Activated effector memory CD4-positive, alpha-beta T cell treated with anti-CD3 and anti-CD28 coated beads, Interleukin-2, amount 50 U/mL, for 16 hours (primary cell): Measurements from ENCODE around the gene CAMK2N1.
"Not testable (repeated sequence)": the region's sequence is repeated elsewhere in the genome, so short reads cannot be mapped to it uniquely, and the experiment has no call there.

Source experiments
- DNase-seq: peaks from one replicate; pipeline ENCODE4 v3.0.0-alpha.2; 2020

CAMK2N1 gene

GRCh38 chr1:20485527-20486456 is at the start of gene CAMK2N1:
Gene CAMK2N1 (minus strand): TSS chr1:20486210. CDS start chr1:20485379, 831 bp downstream.
- DNase-seq, result peak; percentile 86

- no peak for DNase-seq
Measured at GRCh38 chr1:20534659-20535417, 48.8 kb upstream of the CAMK2N1 start.

DNA sequence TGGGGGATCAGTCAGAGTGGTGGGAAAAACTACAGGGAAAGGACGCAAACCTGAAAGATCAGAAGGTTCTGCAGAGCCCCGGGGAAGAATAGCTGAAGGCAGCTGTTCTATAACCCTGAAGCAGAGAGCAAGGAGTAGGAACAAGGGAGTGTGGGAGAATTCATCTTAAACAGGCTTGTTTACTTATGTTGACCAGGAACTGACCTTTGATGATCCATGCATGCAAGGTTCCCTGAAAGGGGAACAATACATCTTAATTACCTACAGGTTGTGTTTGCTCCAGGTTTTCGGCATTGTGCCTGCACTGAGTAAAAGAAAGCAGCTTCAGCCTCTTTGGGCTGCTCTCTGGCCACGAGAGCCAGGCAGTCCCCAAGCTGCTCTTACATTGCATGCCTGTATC is 47.6 kb upstream of the CAMK2N1 start:
- no peak for DNase-seq

DNA sequence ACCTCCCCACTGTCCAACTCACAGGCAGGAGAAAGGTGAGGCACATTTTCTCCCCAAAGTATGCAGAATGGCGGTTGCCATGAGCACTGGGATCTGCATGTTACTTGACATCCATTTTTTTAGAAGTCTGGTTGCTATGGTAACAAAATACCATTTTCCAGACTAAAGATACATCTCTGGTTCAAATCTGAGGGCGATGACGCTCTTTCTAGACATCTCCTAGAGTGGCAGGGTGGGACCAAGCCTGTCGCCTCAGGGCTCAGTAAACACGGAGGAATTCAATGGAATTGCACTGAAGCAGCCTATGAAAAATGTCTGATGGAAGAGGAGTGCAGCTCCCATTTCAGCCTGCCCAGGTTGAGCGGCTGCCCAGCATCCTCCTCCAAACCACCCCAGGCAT is 44.9 kb upstream of the CAMK2N1 start:
- no peak for DNase-seq

DNA sequence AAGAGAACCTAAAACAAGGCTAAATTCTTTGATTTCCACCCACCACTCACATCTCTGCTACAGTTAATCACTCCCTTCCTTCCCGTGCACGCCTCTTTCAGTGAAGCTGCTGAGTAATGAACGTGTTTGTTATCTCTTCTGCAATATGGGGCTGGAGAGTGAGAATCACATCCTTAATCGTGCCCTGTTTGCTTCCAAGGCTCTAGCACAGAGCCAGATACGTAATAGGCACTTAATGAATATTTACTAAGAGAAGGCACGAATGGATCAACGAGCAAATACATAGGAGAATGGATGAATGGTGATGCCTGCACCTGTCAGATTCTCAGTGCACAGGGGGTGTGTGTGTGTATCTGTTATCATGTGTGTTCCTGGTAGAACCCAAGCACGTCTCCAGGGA is 44.3 kb upstream of the CAMK2N1 start:
- no peak for DNase-seq

DNA sequence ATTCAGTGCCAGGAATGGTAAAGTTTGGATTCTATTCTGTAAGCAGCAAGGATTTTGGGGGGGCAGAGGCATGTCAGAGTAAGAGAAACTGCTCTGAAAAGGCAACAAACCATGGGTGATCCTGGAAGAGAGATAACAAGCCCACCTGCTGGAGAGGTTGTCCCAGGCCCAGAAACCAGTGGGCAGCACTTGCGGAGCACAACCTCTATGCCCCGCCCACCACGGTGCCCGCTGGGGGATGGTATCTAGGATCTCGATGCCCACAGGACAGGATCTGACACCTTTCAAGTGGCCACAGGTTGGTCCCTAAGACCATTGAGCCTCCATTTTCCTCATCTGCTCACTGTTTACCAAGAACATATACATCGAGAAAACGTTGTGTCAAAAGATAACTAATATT is 42.2 kb upstream of the CAMK2N1 start:
- no peak for DNase-seq

- no peak for DNase-seq
Measured at GRCh38 chr1:20526267-20526666, 40.3 kb upstream of the CAMK2N1 start.

DNA sequence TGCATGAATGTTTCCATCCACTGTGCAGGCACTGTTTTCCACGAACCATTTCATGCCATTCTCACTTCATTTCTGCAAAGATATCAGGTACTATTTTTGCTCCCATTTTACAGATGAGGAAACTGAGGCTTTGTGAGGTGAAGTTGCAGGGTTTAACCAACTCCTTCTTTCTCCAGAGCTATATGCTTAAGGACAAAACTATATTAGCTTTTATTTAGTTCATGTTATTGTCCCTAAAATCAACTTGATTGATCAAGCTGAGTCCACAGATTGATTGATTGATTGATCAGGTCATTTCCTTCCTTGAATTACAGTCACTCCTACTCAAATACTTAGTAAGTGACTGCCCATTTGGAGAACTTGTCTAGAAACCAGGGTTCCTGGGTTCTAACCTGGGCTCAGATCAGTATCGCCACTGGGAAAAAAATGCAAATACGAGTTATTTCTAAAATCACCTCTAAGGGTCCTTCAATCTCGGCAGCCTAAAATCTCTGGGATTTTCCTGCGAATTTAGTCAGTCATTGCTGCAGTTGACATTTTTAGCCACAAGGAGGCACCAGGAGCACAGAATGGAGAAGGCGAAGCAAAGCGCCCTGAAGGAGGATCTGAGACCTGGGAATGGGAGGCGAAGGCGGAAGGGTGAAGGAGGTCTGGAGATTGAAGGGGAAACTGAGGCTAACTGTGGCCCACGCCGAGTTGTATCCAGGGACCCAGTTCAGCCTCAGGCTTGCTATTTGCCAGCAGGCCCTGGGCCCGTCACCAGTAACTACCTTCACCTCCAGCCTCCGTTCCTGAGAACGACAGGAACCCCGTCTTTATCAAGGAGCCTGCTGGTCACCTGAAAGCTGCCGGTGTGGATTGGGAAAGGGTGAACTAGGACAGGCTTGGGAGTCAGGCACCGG is 36.2 kb upstream of the CAMK2N1 start:
- DNase-seq, result peak; percentile 81

DNA sequence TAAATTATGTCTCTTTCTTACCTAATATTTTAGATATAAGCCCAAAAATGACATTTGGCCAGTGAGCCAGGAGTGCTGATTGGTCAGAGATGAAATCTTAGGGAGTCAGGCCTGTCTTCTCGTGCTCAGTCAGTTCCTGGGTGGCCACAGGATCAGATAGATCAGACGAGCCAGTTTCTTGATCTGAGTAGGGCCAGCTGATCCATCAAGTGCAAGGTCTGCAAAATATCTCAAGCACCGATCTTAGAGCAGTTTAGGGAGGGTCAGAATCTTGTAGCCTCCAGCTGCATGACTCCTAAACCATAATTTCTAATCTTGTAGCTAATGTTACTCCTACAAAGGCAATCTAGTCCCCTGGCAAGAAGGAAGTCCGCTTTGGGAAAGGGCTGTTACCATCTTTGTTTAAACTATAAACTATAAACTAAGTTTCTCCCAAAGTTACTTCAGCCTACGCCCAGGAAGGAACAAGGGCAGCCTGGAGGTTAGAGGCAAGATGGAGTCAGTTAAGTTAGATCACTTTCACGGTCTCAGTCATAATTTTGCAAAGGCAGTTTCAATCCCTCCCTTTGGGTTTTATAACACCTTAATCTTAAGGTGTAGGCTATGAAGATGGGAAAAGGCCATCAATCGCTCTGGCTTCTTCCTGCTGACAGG is 33.7 kb upstream of the CAMK2N1 start:
- DNase-seq, result not testable (repeated sequence)

GRCh38 chr1:20511518-20512428 is 25.8 kb upstream of the CAMK2N1 start:
- DNase-seq, result no peak

DNA sequence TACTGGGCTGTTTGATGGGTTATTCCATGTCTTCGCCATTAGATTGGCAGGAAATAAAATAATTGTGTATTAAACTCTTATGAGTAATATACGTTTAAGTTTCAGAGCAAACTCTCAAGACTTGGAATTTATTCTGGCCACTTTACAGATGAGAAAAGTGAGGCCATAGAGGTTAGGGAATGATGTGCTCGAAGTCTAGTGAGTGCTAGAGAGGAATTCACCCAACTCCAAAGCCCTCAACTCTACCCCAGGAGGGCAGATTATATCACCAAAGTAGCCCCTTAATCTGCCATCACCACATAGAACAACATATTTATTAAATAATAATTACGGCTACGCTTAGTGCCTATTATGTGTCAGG is 22.4 kb upstream of the CAMK2N1 start:
- DNase-seq, result no peak

GRCh38 chr1:20507564-20508410 is 21.8 kb upstream of the CAMK2N1 start, which contains the start of gene MUL1:
Gene MUL1 (minus strand): TSS chr1:20508151. CDS start chr1:20508024, 127 bp downstream.
- peak; percentile 98 for DNase-seq

GRCh38 chr1:20507248-20507563 is 21.2 kb upstream of the CAMK2N1 start:
- DNase-seq, result no peak

- DNase-seq, result no peak
Measured at GRCh38 chr1:20505488-20505887, 19.5 kb upstream of the CAMK2N1 start.

DNA sequence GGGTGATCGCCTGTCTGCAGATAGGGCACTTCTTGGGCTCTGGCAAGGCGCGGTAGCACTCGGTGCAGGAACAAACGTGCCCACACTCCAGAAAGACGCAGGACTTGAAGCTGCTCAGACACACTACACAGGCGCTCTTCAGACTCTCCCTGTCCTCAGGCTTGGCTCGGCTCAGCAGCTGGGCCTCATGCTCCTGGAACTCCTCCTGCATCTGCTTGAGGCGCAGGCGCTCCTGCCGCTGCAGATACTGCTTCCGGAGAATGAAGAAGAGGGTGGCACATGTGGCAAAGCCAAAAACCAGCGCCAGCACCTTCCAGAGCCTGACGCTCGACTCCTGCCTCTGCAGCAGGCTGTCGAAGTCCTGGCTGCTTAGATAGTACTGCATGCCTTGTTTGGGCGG is 14.7 kb upstream of the CAMK2N1 start:
- no peak for DNase-seq

GRCh38 chr1:20499718-20500117 is 13.7 kb upstream of the CAMK2N1 start:
- no peak for DNase-seq

GRCh38 chr1:20499105-20499504 is 13.1 kb upstream of the CAMK2N1 start:
- no peak for DNase-seq

GRCh38 chr1:20498116-20498515 is 12.1 kb upstream of the CAMK2N1 start:
- DNase-seq, result no peak

- DNase-seq, result no peak
Measured at GRCh38 chr1:20497506-20497905, 11.5 kb upstream of the CAMK2N1 start.

GRCh38 chr1:20496725-20497383 is 10.8 kb upstream of the CAMK2N1 start:
- DNase-seq, result not testable (repeated sequence)
